Measurements from ENCODE around the gene IPP.
"Not testable (repeated sequence)": the region's sequence is repeated elsewhere in the genome, so short reads cannot be mapped to it uniquely, and the experiment has no call there.

Gene IPP

DNA sequence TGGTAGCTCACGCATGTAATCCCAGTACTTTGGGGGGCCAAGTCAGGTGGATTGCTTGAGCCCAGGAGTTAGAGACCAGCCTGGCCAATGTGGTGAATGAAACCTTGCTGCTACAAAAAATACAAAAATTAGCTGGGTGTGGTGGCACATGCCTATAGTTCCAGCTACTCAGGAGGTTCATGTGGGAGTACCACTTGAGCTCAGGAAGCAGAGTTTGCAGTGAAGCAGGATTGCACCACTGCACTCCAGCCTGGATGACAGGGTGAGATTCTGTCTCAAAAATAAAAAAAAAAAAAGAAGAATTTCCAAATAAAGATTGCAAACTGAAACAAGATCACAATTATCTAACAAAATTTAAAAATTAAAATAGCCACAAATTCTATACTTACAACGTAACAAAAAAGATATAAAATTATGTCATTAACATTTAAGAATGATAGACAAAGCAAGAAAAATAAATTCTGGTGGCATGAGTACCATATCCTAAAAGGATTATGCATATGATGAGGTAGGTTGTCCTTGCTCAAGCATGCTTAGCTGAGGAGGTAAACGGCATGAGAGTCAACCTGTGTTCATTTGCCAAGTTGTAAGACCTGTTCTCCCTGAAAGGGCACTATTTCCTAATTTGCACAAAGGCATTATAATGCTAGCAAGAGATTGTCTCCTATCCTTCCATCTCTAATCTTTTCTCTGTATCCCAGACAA, 20.2 kb downstream of the IPP start:
- no peaks in the 10 kb centered on the region for H3K36me3 ChIP-seq (ENCODE audit: insufficient read depth, low read length)
- H3K4me2 ChIP-seq (ENCODE audit: low read depth, low read length, poor library complexity, severe bottlenecking), result no peak overlapping the region
- no peaks in the 10 kb centered on the region for H4K20me1 ChIP-seq (ENCODE audit: insufficient read depth, low read length, poor library complexity, severe bottlenecking)
- no peaks in the 10 kb centered on the region for H3K4me1 ChIP-seq (ENCODE audit: insufficient read depth, low read length, poor library complexity, severe bottlenecking)
- no peaks in the 10 kb centered on the region for H3K9me2 ChIP-seq (replicated peaks; ENCODE audit: low read depth, low read length)
- H3K9ac ChIP-seq (ENCODE audit: low read depth, low read length, poor library complexity, severe bottlenecking), result no peak overlapping the region
- no peak overlapping the region for H2AFZ ChIP-seq (ENCODE audit: low read length)
- no peaks in the 10 kb centered on the region for H3K79me2 ChIP-seq (ENCODE audit: insufficient read depth, low read length)
- no peaks in the 10 kb centered on the region for H3F3A ChIP-seq (ENCODE audit: low read depth)
- H3K27me3 ChIP-seq (ENCODE audit: insufficient read depth, low read length, poor library complexity, severe bottlenecking), result no peaks in the 10 kb centered on the region
- no peak overlapping the region for H3K4me3 ChIP-seq (ENCODE audit: low read length, poor library complexity, severe bottlenecking)
- TF ChIP-seq, protein P1, sequence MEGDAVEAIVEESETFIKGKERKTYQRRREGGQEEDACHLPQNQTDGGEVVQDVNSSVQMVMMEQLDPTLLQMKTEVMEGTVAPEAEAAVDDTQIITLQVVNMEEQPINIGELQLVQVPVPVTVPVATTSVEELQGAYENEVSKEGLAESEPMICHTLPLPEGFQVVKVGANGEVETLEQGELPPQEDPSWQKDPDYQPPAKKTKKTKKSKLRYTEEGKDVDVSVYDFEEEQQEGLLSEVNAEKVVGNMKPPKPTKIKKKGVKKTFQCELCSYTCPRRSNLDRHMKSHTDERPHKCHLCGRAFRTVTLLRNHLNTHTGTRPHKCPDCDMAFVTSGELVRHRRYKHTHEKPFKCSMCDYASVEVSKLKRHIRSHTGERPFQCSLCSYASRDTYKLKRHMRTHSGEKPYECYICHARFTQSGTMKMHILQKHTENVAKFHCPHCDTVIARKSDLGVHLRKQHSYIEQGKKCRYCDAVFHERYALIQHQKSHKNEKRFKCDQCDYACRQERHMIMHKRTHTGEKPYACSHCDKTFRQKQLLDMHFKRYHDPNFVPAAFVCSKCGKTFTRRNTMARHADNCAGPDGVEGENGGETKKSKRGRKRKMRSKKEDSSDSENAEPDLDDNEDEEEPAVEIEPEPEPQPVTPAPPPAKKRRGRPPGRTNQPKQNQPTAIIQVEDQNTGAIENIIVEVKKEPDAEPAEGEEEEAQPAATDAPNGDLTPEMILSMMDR (conservative IDR thresholded peaks at IDR 0.05; ENCODE audit: low read length), result no peak
- TF ChIP-seq EZH2phosphoT487 (IDR thresholded peaks at IDR 0.05; ENCODE audit: borderline replicate concordance), result no peak
- H3K9me3 ChIP-seq (ENCODE audit: insufficient read depth, low read depth, low read length), result no peaks in the 10 kb centered on the region

DNA sequence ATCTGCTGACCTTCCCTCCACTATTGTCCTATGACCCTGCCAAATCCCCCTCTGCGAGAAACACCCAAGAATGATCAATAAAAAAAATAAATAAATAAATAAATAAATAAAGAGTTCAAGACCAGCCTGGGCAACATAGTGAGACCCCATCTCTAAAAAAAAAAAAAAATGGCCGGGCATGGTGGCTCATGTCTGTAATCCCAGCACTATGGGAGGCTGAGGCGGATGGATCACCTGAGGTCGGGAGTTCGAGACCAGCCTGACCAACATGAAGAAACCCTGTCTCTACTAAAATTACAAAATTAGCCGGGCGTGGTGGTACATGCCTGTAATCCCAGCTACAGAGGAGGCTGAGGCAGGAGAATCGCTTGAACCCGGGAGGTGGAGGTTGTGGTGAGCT, 24.4 kb downstream of the IPP start:
- not testable (repeated sequence) for H3K79me2 ChIP-seq (ENCODE audit: insufficient read depth, low read length); H3K36me3 ChIP-seq (ENCODE audit: insufficient read depth, low read length); H3K9ac ChIP-seq (ENCODE audit: low read depth, low read length, poor library complexity, severe bottlenecking); H3K4me3 ChIP-seq (ENCODE audit: low read length, poor library complexity, severe bottlenecking); H3F3A ChIP-seq (ENCODE audit: low read depth); H3K9me2 ChIP-seq (replicated peaks; ENCODE audit: low read depth, low read length); H3K4me2 ChIP-seq (ENCODE audit: low read depth, low read length, poor library complexity, severe bottlenecking); H3K27me3 ChIP-seq (ENCODE audit: insufficient read depth, low read length, poor library complexity, severe bottlenecking); H4K20me1 ChIP-seq (ENCODE audit: insufficient read depth, low read length, poor library complexity, severe bottlenecking); H3K9me3 ChIP-seq (ENCODE audit: insufficient read depth, low read depth, low read length); H3K4me1 ChIP-seq (ENCODE audit: insufficient read depth, low read length, poor library complexity, severe bottlenecking); H2AFZ ChIP-seq (ENCODE audit: low read length)

DNA sequence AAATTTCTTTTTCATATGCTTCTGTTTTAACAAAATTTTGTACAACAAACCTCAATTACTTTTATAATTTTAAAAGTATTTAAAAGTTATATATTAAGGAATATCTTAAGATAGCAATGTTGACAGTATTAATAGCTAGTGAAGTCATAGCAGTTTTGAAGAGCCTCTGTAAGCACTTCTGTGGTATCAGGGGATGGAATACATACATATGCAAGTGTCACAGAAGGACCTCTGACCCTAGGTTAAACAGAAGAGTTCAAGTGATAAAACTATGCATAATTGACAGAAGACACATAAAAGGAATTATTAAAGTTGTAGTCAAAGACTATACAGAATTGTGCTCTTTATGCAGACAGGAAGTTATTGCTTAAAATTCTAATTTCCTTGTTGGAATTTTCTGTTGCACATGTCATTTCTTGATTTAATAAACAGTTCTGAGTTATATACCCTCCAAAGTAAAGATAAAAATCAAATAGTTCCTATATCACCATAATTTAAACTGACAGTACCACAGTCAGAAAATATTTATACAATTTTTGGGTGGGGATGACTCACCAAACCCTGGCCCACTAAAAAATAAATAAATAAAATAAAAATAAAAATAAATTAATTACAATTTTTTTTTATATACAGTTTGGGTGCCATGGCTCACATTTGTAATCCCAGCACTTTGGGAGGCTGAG, 27.1 kb downstream of the IPP start:
- no peak overlapping the region for H3K9ac ChIP-seq (ENCODE audit: low read depth, low read length, poor library complexity, severe bottlenecking)
- no peaks in the 10 kb centered on the region for H3K27me3 ChIP-seq (ENCODE audit: insufficient read depth, low read length, poor library complexity, severe bottlenecking)
- no peaks in the 10 kb centered on the region; the same call in 1 of the 2 replicates for H3F3A ChIP-seq (ENCODE audit: low read depth)
- H4K20me1 ChIP-seq (ENCODE audit: insufficient read depth, low read length, poor library complexity, severe bottlenecking), result no peaks in the 10 kb centered on the region
- no peaks in the 10 kb centered on the region for H3K79me2 ChIP-seq (ENCODE audit: insufficient read depth, low read length)
- H3K9me3 ChIP-seq (ENCODE audit: insufficient read depth, low read depth, low read length), result no peaks in the 10 kb centered on the region
- no peaks in the 10 kb centered on the region for H3K36me3 ChIP-seq (ENCODE audit: insufficient read depth, low read length)
- H3K9me2 ChIP-seq (replicated peaks; ENCODE audit: low read depth, low read length), result no peaks in the 10 kb centered on the region
- no peak overlapping the region for H2AFZ ChIP-seq (ENCODE audit: low read length)
- TF ChIP-seq, protein P1 (conservative IDR thresholded peaks at IDR 0.05; ENCODE audit: low read length), result no peak
- no peak for TF ChIP-seq EZH2phosphoT487 (IDR thresholded peaks at IDR 0.05; ENCODE audit: borderline replicate concordance)
- no peak overlapping the region for H3K4me2 ChIP-seq (ENCODE audit: low read depth, low read length, poor library complexity, severe bottlenecking)
- no peaks in the 10 kb centered on the region for H3K4me1 ChIP-seq (ENCODE audit: insufficient read depth, low read length, poor library complexity, severe bottlenecking)
- no peak overlapping the region for H3K4me3 ChIP-seq (ENCODE audit: low read length, poor library complexity, severe bottlenecking)
